ENCODE results near the gene ALOX5AP.

Gene ALOX5AP

DNA sequence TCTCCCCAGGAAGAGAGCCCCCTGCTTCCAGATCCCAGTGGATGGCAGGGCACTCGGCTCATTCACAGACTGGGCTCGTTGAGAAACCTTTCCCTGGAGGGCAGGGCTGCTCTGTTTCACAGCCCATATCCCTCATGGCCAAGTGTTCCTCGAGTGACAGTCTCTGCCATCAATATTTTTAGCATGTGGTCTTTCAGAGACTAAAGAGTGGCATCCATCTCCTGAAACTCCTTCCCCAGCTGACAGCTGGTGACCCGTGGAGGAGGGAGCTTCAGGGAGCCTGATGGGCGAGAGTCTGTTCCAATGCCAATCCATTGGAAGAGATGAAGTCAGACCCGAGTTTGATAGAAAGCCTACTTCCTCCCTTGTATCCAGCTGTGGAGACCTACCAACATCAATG, 30.7 kb upstream of the ALOX5AP start:
- no peak for DNase-seq
- TF ChIP-seq GATA1 (IDR thresholded peaks at IDR 0.05; ENCODE audit: low read depth, low read length) = no peak
- TF ChIP-seq POLR2A (IDR thresholded peaks at IDR 0.05; ENCODE audit: low read length) = no peak

DNA sequence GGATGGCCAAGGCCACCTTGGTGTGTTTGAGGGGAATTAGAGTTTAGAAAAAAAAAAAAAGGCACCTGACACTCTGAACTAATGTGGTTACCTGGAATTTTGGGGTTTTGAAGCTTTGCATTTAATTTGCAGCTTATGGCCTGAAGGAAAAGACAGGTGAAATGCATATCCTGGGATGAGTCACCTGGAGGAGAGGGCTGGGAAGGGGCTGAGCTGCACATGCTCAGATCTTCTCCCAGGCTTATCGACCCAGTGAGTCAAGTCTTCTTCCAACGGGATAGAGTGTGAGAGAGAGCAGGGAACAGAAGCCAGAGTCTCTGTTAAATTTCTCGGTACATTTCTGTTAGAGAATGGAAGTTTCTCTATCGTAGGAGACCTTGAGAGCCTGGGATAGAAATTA, 29.7 kb upstream of the ALOX5AP start:
- TF ChIP-seq POLR2A (IDR thresholded peaks at IDR 0.05; ENCODE audit: low read length) (no peak), GATA1 (IDR thresholded peaks at IDR 0.05; ENCODE audit: low read depth, low read length) (no peak)
- DNase-seq = no peak

DNA sequence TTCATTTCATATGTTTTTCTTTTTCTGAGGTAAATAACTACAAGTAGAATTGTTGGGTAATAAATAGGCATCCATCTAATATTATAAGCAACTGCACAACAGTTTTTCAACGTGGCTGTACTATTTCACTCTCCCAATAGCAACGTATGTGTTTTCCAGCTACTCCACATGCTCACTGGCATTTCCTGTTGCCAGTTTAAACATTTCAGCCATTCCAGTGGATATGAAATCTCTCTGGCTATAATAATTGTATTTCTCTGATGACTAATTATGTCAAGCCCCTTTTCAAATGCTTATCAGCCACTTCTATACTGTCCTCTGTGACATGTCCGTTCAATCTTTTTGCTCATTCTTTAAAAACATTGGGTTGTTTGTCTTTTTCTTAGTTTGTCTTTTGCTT, 26.8 kb upstream of the ALOX5AP start:
- no peak for DNase-seq
- TF ChIP-seq POLR2A (IDR thresholded peaks at IDR 0.05; ENCODE audit: low read length) (no peak), GATA1 (IDR thresholded peaks at IDR 0.05; ENCODE audit: low read depth, low read length) (no peak)

DNA sequence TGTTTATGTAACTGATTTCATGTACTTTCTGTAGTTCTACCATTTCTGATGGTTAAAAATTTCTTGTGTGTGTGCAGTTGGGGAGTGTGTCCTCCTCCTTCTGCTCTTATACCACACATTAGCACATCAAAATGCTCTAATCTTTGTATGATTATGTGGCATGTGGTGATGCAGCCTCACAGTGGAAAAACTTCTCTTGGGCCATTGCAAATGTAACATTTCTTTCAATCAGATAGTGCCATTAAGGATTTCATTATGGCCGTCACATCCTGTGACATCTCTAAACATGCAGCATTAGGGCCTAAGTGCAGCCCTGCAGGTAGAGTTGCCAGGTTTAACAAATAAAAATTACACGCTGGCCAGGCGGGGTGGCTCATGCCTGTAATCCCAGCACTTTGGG, 24.9 kb upstream of the ALOX5AP start:
- DNase-seq = no peak
- TF ChIP-seq POLR2A (IDR thresholded peaks at IDR 0.05; ENCODE audit: low read length) (no peak), GATA1 (IDR thresholded peaks at IDR 0.05; ENCODE audit: low read depth, low read length) (no peak)

- DNase-seq = no peak
- no peak for TF ChIP-seq GATA1 (IDR thresholded peaks at IDR 0.05; ENCODE audit: low read depth, low read length)
- no peak for TF ChIP-seq POLR2A (IDR thresholded peaks at IDR 0.05; ENCODE audit: low read length)
Measured at GRCh38 chr13:30711375-30711774, 24.0 kb upstream of the ALOX5AP start.

DNA sequence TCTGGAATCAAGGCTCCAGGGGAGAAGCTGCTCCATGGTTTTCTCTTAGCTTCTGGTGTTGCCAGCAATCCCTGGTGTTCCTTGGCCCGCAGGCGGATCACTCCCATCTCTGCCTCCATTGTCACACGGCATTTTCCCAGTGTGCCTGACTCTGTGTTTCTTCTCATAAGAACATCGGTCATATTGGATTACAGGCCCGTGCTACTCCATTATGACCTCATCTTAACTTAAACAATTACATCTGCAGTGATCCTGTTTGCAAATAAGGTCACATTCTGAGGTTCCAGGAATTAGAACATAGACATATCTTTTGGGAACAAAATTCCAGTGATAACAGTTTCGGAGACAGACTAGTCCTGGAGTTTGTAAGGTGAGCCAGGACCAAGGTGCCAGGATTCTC, 23.5 kb upstream of the ALOX5AP start:
- TF ChIP-seq POLR2A (IDR thresholded peaks at IDR 0.05; ENCODE audit: low read length) (no peak), GATA1 (IDR thresholded peaks at IDR 0.05; ENCODE audit: low read depth, low read length) (no peak)
- no peak for DNase-seq

GRCh38 chr13:30712536-30713532, 22.5 kb upstream of the ALOX5AP start:
- DNase-seq = no peak

DNA sequence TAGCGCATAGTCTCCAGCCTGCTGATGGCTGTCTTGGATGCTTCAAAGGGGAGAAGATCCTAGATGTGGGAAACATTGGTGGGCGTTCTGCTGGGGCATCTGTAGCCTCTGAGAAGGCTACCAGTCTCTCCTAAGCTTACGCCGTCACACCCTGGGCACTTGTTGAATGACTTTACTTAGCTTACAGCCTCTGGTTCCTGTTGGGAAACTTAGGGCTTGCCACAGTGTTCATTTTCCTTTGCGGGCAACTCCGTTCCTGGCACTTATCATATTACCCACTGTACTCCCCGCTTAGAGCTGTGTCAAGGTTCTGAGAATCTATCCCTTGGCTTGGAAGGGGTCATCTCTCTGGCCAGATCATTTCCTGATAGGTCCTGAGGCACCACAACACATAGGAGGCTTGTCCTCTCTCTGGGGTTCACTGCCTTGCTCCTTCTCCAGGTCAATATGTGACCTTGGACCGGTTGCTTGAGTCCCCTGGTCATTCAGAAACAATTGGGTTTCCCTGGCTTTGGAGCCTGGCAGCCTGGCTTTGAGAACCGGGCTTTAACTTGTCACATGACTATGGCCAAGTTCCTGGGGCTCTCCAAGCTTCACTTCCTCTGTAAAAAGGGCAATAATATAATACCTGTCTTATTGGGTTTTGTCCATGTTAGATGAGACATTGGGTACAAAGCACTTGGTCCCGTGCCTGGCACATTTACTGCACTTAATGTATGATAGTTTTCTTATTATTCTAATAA, 20.5 kb upstream of the ALOX5AP start:
- no peak for DNase-seq
- TF ChIP-seq GATA1 (IDR thresholded peaks at IDR 0.05; ENCODE audit: low read depth, low read length) (no peak), POLR2A (IDR thresholded peaks at IDR 0.05; ENCODE audit: low read length) (no peak)

More at GRCh38 chr13:30712536-30713532, 22.5 kb upstream of the ALOX5AP start:
- TF ChIP-seq POLR2A (IDR thresholded peaks at IDR 0.05; ENCODE audit: low read length) (no peak), GATA1 (IDR thresholded peaks at IDR 0.05; ENCODE audit: low read depth, low read length) (no peak)

GRCh38 chr13:30715372-30715756, 20.0 kb upstream of the ALOX5AP start:
- no peak for TF ChIP-seq POLR2A (IDR thresholded peaks at IDR 0.05; ENCODE audit: low read length)
- no peak for TF ChIP-seq GATA1 (IDR thresholded peaks at IDR 0.05; ENCODE audit: low read depth, low read length)
- no peak for DNase-seq

DNA sequence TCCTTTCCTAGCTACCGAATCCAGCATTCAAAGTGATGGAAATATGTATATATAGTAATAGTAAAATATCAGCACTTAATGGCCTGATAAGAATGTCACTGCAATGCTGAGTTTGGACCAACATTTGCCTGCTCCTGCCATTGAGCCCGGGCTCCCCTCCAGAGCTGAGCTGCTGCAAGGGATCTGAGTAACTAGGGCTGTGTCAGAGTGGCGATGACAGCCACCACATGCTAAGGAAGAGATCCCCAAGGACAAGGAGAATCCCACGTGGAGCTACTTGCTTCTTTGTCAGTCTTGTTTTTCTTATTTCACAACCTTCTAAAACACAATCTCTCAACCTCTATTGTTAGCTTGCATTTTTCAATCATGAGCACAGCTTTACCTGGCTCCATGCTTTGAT, 19.5 kb upstream of the ALOX5AP start:
- no peak for DNase-seq

DNA sequence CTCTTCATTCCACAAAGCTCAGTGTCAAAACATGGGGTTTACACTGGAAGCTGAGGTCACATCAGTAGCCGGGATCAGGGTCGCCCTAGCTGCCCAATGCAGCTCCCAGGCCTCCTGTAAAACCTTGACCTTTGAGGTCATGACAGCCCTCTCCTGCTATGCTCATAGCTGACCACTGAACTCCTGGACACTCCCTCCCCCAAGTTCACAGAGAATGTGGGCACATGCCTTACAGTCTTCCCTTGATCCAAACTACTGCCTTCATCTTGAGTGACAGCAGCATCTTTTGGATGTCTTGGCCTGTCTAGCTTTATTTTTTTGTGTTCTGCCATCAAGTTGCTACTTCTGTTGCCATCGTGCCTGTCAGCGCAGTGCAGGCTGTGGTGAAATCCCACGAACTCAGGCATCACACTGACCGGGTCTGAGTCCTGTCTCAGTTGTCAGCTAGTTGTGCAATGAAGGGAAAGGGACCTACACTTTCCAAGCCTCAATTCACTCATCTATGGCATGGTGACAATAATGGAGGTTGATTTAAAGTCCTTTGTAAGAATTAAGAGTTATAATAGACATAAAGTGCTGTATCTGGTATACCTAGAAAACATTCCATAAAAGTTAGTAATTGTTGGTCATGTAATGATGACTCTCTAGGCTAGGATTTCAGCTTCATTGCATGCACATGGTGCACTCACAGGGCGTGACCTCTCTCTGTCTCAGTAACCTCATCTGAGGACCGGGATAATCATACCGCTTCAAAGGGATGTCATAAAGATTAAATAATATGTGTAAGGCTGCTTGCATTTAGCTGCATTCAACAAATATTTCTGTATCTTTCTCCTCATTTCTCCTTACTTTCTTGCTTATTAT, 16.4 kb upstream of the ALOX5AP start:
- TF ChIP-seq GATA1 (IDR thresholded peaks at IDR 0.05; ENCODE audit: low read depth, low read length) = no peak
- TF ChIP-seq POLR2A (IDR thresholded peaks at IDR 0.05; ENCODE audit: low read length) = no peak
- no peak for DNase-seq

More for the DNA sequence above, 19.5 kb upstream of the ALOX5AP start:
- TF ChIP-seq POLR2A (IDR thresholded peaks at IDR 0.05; ENCODE audit: low read length) (no peak), GATA1 (IDR thresholded peaks at IDR 0.05; ENCODE audit: low read depth, low read length) (no peak)

- no peak for DNase-seq
- TF ChIP-seq POLR2A (IDR thresholded peaks at IDR 0.05; ENCODE audit: low read length) = no peak
Measured at GRCh38 chr13:30719525-30719914, 15.8 kb upstream of the ALOX5AP start.

- no peak for DNase-seq
- no peak for TF ChIP-seq POLR2A (IDR thresholded peaks at IDR 0.05; ENCODE audit: low read length)
- TF ChIP-seq GATA1 (IDR thresholded peaks at IDR 0.05; ENCODE audit: low read depth, low read length) = no peak
Measured at GRCh38 chr13:30720172-30720869, 15.0 kb upstream of the ALOX5AP start.
